Measurements from ENCODE around the gene DHX15.

The DHX15 gene

DNA sequence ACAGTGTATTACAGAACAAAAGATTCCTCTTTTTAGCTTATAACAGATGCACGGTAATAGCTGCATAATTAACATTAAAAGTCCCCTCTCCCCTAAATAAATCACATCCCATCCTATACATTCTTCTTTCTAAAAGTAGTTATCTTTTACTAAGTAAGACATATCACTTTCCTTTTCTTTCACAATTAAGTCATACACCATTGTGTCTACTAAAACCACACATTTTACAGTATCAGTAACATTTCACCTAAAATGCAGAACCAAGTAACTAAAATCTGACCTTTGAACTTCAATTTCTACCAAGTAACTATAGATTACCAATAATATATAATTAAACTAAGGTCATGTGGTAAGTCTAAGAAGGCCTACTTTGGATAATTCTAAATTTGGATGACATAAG, 14.2 kb downstream of the DHX15 start:
- Mint-ChIP-seq H3K9me3 (no peaks in the 10 kb centered on the region), H3K36me3 (peaks cover 24% of the 10 kb centered on the region), H3K4me1 (peaks cover 35% of the 10 kb centered on the region), H3K27me3 (no peaks in the 10 kb centered on the region), H3K27ac (peak overlapping the region; percentile 26), H3K4me3 (no peak overlapping the region)
- ATAC-seq (ENCODE audit: low read depth) (no peak), DNase-seq (ENCODE audit: low spot score in 2 of 2) (no peak)

DNA sequence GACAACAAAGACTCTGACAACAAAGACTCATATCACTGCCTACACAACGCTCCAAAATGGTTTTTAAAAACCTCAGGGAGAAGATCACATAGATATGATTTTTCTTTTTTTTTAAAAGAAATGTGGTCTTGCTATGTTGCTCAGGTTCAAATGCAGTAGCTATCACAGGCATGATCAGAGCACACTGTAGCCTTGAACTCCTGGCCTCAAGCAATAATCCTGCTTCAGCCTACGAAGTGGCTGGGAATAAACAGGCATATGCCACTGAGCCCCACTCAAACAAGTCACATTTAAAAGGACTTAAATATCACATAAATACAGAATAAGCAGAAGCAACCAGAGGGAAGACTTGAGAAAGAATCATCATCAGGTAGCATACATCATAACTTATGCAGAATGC, 14.7 kb downstream of the DHX15 start:
- peaks cover 38% of the 10 kb centered on the region for H3K4me1 Mint-ChIP-seq
- H3K9me3 Mint-ChIP-seq = no peaks in the 10 kb centered on the region
- no peak overlapping the region for H3K4me3 Mint-ChIP-seq
- no peaks in the 10 kb centered on the region for H3K27me3 Mint-ChIP-seq
- ATAC-seq (ENCODE audit: low read depth) = no peak
- H3K36me3 Mint-ChIP-seq = peaks cover 24% of the 10 kb centered on the region
- H3K27ac Mint-ChIP-seq = peak overlapping the region; percentile 22
- DNase-seq (ENCODE audit: low spot score in 2 of 2) = no peak

DNA sequence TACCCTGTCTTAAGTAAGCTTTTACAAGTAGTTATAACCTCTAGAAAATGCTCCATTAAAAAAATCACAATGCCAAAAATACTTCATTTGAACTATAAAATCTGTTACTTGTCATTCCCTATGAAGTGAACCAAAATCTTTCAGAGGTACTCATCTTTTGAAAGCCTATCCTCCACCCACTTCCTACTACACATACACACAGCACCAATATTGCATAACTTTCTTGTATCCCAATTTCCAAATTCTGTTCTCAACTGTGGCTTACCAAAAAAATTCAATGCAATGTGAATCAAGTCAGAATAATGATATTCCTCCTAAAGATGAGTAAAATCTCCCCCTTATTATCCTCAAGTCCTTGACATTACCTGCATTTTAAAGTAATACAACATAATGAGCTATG, 15.9 kb downstream of the DHX15 start:
- Mint-ChIP-seq H3K27ac (no peak overlapping the region), H3K4me1 (peaks cover 38% of the 10 kb centered on the region), H3K4me3 (no peak overlapping the region), H3K27me3 (no peaks in the 10 kb centered on the region), H3K36me3 (peaks cover 23% of the 10 kb centered on the region), H3K9me3 (no peaks in the 10 kb centered on the region)
- ATAC-seq (ENCODE audit: low read depth) = no peak
- DNase-seq (ENCODE audit: low spot score in 2 of 2) = no peak

DNA sequence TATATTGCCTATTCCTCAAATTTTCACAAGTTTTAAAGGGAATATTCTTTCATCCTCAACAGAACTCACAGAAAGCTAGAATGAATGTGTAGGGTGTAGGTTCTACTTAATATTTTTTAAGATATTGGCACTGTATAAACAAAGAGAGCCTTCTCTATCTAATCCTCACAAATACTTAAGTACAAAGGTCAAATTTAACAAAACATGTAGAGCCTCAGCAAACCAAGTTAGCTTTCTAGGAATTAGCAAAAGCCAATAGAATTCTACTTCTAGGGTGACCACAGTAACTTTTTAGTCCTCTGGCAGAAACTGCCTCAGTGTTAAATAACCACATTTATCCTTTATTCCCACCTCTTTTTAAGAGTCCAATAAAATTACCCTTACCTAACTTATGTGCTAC, 19.3 kb downstream of the DHX15 start:
- no peak overlapping the region for H3K4me3 Mint-ChIP-seq
- no peak overlapping the region for H3K27ac Mint-ChIP-seq
- no peaks in the 10 kb centered on the region for H3K27me3 Mint-ChIP-seq
- H3K9me3 Mint-ChIP-seq = peaks cover 1% of the 10 kb centered on the region
- H3K36me3 Mint-ChIP-seq = peaks cover 29% of the 10 kb centered on the region
- DNase-seq (ENCODE audit: low spot score in 2 of 2) (no peak), ATAC-seq (ENCODE audit: low read depth) (no peak)
- H3K4me1 Mint-ChIP-seq = peaks cover 25% of the 10 kb centered on the region

DNA sequence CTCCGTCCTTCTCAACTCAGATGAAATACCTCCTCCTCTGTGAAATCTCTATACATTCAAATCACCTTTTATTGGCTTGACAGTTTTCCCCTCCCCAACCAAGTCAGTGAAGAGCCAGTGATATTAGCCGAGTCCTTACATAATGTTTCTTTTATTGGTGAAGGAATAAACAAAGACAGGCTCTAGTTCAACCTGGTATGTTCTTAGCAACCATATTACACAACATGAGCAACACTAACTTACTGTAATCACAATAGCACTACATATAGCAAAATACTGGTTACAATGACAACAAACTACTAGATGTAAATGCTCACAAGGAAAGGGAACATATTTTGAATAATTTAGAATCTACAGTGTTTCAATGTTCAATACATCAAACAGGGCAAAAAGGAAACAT, 19.9 kb downstream of the DHX15 start:
- DNase-seq (ENCODE audit: low spot score in 2 of 2) = no peak
- Mint-ChIP-seq H3K9me3 (peaks cover 1% of the 10 kb centered on the region), H3K36me3 (peaks cover 28% of the 10 kb centered on the region), H3K4me1 (peaks cover 19% of the 10 kb centered on the region), H3K27me3 (no peaks in the 10 kb centered on the region), H3K27ac (peak overlapping the region; percentile 69), H3K4me3 (no peak overlapping the region)
- no peak for ATAC-seq (ENCODE audit: low read depth)

DNA sequence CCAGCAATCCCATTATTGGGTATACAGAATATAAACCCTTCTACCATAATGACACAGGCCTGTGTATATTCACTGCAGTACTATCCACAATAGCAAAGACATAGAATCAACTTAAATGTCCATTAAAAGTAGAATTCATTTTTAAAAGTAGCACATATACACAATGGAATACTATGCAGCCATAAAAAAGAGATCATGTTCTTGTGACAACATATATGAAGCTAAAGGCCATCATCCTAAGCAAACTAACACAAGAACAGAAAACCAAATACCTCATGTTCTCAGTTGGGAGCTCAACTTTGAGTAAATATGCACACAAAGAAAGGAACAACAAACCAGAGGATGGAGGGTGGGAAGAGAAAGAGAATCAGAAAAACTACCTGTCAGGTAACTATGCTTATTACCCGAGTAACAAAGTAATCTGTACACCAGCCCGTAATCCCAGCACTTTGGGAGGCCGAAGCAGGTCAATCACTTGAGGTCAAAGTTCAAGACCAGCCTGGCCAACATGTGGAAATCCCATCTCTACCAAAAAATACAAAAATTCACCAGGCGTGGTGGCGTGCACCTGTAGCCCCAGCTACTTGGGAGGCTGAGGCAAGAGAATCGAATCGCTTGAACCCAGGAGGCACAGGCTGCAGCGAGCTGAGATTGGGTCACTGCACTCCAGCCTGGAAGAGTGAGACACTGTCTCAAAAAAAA, 22.8 kb downstream of the DHX15 start:
- no peak overlapping the region for H3K4me3 Mint-ChIP-seq
- no peaks in the 10 kb centered on the region for H3K27me3 Mint-ChIP-seq
- DNase-seq (ENCODE audit: low spot score in 2 of 2) (no peak), ATAC-seq (ENCODE audit: low read depth) (no peak)
- H3K27ac Mint-ChIP-seq = no peak overlapping the region
- peaks cover 24% of the 10 kb centered on the region for H3K4me1 Mint-ChIP-seq
- peaks cover 26% of the 10 kb centered on the region for H3K36me3 Mint-ChIP-seq
- peaks cover 1% of the 10 kb centered on the region for H3K9me3 Mint-ChIP-seq

DNA sequence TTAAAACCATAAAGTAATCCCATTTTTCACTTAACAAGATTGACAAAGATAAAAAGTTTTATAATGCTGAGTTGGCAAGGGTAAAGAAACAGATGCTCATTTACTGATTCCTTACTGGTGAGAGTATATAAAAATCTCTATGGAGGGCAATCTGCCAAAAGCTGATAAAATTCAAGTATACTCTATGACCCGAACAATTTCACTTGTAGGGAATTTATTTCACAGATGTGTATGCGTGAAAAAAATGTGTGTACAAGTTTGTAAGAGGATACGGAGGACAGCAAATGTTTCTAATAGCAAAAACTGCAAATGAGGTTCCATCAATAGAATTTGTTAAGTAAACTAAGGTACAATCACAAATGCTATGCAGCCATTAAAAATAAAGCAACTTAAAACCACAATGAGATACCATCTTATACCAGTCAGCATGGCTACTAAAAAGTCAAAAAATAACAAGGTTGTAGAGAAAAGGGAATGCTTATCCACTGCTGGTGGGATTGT, 23.4 kb downstream of the DHX15 start:
- ATAC-seq (ENCODE audit: low read depth) (no peak), DNase-seq (ENCODE audit: low spot score in 2 of 2) (no peak)
- Mint-ChIP-seq H3K36me3 (peaks cover 26% of the 10 kb centered on the region), H3K9me3 (peaks cover 1% of the 10 kb centered on the region), H3K27ac (no peak overlapping the region), H3K27me3 (no peaks in the 10 kb centered on the region), H3K4me1 (peaks cover 27% of the 10 kb centered on the region), H3K4me3 (no peak overlapping the region)

DNA sequence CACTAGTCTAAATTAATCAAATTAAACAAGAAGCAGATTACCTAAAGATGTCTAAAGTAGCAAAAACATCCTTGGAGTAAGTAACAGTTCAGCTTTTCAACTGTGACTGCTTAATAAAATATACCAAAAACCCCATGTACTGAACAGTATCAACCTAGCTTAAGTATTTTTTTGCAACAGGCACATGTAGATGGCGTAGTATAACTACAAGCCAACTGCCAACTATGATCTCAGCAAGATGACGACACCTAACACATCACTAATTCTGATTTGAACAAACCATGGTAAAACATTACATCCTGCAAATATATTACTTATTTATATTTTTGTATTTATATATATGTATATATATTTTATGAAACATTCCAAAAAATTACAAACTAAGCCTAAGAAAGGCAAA, 24.5 kb downstream of the DHX15 start:
- Mint-ChIP-seq H3K36me3 (peaks cover 29% of the 10 kb centered on the region), H3K9me3 (peaks cover 1% of the 10 kb centered on the region), H3K27ac (no peak overlapping the region), H3K27me3 (no peaks in the 10 kb centered on the region), H3K4me3 (no peak overlapping the region), H3K4me1 (peaks cover 27% of the 10 kb centered on the region)
- no peak for DNase-seq (ENCODE audit: low spot score in 2 of 2)
- ATAC-seq (ENCODE audit: low read depth) = no peak

DNA sequence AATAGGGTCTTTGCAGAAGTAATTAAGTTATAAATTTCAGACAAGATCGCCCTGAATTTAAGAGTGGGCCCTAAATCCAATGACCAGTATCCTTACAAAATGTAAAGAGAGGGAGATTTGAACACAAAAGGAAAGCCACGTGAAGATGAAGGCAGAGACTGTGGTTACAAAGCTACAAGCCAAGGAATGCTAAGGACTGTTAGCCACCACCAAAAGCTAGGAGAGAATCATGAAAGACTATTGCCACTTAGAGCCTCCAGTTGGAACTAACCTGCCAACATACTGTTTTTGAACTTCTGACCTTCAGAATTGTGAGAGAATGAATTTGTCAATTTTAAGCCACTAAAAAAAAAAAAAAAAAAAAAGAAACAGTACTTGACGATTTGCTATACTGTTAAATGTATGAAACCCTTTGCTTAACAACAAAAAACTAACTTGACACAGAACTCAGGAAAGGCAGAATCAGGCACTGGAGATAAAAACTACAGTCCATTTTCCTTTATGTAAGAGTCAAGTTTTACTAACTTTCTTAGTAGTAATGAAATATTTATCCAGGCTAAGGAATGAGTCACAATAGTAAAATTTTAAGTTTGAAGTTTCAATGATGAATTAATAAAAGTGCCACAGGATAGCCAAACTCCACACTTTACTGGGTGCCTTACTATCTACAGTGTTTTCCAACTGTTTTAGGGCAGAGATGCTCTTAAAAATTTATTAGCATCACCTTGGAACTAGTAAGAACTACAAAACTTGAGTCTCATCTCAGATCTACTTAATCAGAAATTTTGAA, 25.1 kb downstream of the DHX15 start:
- Mint-ChIP-seq H3K9me3 (peaks cover 1% of the 10 kb centered on the region), H3K4me1 (peaks cover 23% of the 10 kb centered on the region), H3K4me3 (no peak overlapping the region), H3K27ac (no peak overlapping the region), H3K36me3 (peaks cover 28% of the 10 kb centered on the region), H3K27me3 (no peaks in the 10 kb centered on the region)
- DNase-seq (ENCODE audit: low spot score in 2 of 2) (no peak), ATAC-seq (ENCODE audit: low read depth) (no peak)

DNA sequence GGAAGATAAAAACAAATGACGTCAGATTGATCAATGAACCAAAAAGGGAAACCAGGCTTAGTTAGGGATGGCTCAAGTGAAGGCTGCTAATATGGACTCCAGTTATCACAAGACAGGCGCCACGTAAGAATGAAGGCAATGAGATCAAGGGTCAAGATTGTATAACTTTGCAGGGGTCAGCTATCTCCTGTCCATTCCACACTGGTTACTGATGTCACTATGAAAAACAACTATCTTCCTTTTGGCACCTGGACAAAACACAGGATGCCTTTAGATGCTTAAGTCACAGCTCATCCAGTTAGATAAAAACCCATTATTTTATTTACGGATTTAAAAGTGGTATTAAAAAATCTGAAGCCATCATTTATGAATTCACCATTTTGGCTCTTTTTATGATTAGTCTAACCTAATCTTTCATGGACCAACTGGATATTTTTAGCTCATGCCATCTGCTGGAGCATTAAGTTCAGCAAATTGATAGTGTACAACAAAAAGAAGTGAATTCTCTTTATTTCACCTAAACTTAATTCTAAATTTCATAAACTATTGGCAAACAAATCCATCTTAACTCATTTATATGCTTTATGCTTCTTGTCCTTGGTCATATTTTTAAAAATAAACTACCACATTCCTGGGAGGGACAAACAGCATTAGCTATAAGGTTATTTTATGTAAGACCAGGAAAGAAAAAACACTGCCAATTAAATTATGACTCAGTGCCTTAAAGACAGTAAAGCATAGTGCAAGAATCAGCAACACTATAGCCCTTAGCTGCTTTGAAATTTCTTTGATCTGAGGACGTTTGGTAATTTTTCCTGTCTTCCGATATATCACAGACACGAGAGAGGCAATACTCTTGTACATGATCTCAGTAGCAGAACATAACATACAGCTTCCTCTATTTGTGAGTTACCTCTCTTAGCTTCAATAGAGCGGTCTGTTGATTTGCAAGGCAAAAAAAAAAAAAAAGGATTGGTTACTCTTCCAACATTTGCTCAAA, 27.0 kb downstream of the DHX15 start:
- Mint-ChIP-seq H3K9me3 (peaks cover 1% of the 10 kb centered on the region), H3K27me3 (no peaks in the 10 kb centered on the region), H3K27ac (peak overlapping the region; percentile 83), H3K4me1 (peaks cover 20% of the 10 kb centered on the region), H3K36me3 (peaks cover 20% of the 10 kb centered on the region), H3K4me3 (peak overlapping the region; percentile 8)
- ATAC-seq (ENCODE audit: low read depth) (peak; percentile 85), DNase-seq (ENCODE audit: low spot score in 2 of 2) (no peak)

DNA sequence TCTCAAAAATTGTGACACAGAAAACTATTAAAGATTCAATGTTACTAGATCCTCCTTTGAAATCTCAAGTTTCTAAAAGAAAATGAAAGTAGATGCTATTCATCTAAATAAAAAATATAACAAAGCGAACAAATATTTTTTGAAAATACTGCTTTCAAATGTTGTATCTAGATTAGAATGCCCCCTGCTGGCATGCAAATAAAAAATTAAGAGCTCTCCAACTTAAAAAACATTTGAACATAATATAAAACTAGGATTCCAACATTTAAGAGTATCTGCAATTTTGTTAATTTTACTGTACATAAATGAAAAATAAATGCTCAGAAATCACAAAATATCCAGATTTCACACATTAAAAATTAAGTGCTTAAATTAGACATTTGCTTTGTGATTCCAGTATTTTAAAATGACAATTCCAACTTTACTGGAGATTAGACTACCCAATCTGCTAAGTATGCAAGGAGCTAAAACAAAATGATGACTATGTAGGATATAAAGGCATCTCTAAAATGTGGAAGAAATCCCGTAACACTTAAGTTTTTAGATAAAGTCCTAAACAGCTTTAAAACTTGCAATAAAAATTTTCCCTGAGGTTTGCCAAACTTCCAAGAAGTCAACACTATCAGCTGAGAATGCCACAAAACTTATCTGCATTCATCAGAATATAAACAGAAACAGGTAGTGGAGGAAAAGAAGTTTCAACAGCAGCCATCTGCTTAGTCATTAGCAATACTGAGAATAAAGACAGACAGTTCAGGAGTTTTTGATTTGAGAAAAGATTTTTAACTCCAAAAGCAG, 32.7 kb downstream of the DHX15 start:
- Mint-ChIP-seq H3K4me1 (peaks cover 16% of the 10 kb centered on the region), H3K36me3 (peaks cover 16% of the 10 kb centered on the region), H3K27ac (no peak overlapping the region), H3K9me3 (no peaks in the 10 kb centered on the region), H3K27me3 (no peaks in the 10 kb centered on the region), H3K4me3 (no peak overlapping the region)
- DNase-seq (ENCODE audit: low spot score in 2 of 2) (no peak), ATAC-seq (ENCODE audit: low read depth) (no peak)

DNA sequence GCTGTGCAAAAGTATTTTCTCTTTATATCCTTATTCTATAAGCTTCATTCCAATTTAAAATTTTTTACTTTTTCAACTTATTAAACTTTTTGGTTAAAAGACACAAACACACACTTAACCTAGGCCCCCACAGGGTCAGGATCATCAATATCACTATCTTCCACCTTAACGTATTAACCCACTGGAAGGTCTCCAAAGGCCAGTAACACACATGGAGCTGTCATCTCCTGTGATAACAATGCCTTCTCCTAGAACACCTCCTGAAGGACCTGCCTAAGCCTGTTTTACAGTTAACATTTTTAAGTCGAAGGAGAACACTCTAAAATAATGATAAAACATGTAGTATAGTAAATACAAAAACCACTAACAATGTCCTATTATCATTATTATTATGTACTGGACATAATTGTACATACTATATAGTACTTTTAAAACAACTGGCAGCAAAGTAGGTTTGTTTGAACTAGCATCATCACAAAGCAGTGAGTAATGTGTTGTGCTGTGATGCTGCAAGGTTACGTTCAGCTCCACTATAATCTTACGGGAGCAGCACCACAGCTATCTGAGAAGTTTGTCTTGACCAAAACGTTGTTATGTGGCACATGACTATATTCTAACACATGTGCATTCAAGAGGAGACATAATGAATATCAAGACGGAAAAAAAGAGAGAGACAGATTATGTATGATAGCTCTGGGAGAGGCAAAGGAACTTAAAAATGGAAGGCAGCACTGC, 33.7 kb downstream of the DHX15 start:
- H3K27ac Mint-ChIP-seq = peak overlapping the region; percentile 26
- peaks cover 15% of the 10 kb centered on the region for H3K36me3 Mint-ChIP-seq
- no peak for ATAC-seq (ENCODE audit: low read depth)
- peaks cover 11% of the 10 kb centered on the region for H3K4me1 Mint-ChIP-seq
- no peaks in the 10 kb centered on the region for H3K9me3 Mint-ChIP-seq
- H3K27me3 Mint-ChIP-seq = no peaks in the 10 kb centered on the region
- H3K4me3 Mint-ChIP-seq = no peak overlapping the region
- no peak for DNase-seq (ENCODE audit: low spot score in 2 of 2)

DNA sequence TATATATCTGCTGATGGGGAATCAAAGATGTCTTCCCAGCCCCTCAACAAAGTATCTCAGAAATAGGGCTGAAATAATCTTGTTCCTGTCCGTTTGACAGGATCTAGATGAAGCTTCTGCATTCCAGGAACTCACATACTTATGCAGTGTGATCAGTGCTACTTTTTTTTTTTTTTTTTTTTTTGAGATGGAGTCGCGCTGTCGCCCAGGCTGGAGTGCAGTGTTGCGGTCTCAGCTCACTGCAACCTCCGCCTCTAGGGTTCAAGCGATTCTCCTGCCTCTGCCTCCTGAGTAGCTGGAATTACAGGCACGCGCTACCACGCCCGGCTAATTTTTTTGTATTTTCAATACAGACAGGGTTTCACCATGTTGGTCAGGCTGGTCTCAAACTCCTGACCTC, 36.4 kb downstream of the DHX15 start:
- peaks cover 10% of the 10 kb centered on the region for H3K36me3 Mint-ChIP-seq

More for the DNA sequence above, 36.4 kb downstream of the DHX15 start:
- Mint-ChIP-seq H3K27ac (no peak overlapping the region), H3K4me1 (peaks cover 11% of the 10 kb centered on the region), H3K27me3 (no peaks in the 10 kb centered on the region), H3K4me3 (no peak overlapping the region), H3K9me3 (no peaks in the 10 kb centered on the region)
- ATAC-seq (ENCODE audit: low read depth) = no peak
- no peak for DNase-seq (ENCODE audit: low spot score in 2 of 2)

Measured in memory B cell (primary cell).